HepG2 (cell line): ENCODE data around the gene C2orf42. TPM values are rescaled to one million over a fixed set of nuclear protein-coding genes. Genes with fewer than 3 reads are reported as not detected.

ENCODE experiments used
- ARHGAP35 ChIP-seq: sonication (generic); formaldehyde crosslinking; IDR thresholded peaks from 2 replicates; pipeline ENCODE4 v1.9.0; 2022; ENCODE audit warnings: mild to moderate bottlenecking, inconsistent platforms, moderate library complexity, missing genetic modification reagents, borderline replicate concordance
- CEBPB ChIP-seq: IDR thresholded peaks from 2 replicates; pipeline ENCODE4 v1.6.1; 2011; ENCODE audit warnings: low read depth, low read length, improper control_type of control experiment, borderline replicate concordance
- CREB3 ChIP-seq: sonication (generic); formaldehyde crosslinking; IDR thresholded peaks from 2 replicates; pipeline ENCODE4 v1.5.0; 2020; ENCODE audit warnings: missing genetic modification reagents
- ESRRA ChIP-seq: sonication (generic); formaldehyde crosslinking; IDR thresholded peaks from 2 replicates; pipeline ENCODE4 v1.5.1; 2020; ENCODE audit warnings: mild to moderate bottlenecking, low read depth, missing genetic modification reagents
- GZF1 ChIP-seq: sonication (generic); formaldehyde crosslinking; IDR thresholded peaks from 2 replicates; pipeline ENCODE4 v1.5.1; 2020; ENCODE audit warnings: mild to moderate bottlenecking, missing genetic modification reagents
- HNF1B ChIP-seq: sonication (generic); formaldehyde crosslinking; IDR thresholded peaks from 2 replicates; pipeline ENCODE4 v1.5.1; 2020; ENCODE audit warnings: mild to moderate bottlenecking, moderate library complexity, missing genetic modification reagents
- KAT8 ChIP-seq: IDR thresholded peaks from 2 replicates; pipeline ENCODE4 v1.6.1; 2016; ENCODE audit warnings: missing genetic modification reagents, missing compliant biosample characterization
- NR2F1 ChIP-seq, 2 experiments: fragments of 450-650 bp in 1 of 2; formaldehyde crosslinking in 1 of 2; IDR thresholded peaks; 2 replicates each; pipeline versions ENCODE4 v1.5.0 to v1.6.1; 2016 to 2020; ENCODE audit warnings: mild to moderate bottlenecking in 1 of 2, missing compliant biosample characterization in 1 of 2, missing genetic modification reagents in 1 of 2, moderate library complexity in 1 of 2
- PAWR ChIP-seq: sonication (generic); formaldehyde crosslinking; IDR thresholded peaks from 2 replicates; pipeline ENCODE4 v1.4.0; 2020; ENCODE audit warnings: missing genetic modification reagents, mild to moderate bottlenecking, borderline replicate concordance
- RXRA ChIP-seq: sonication (generic); formaldehyde crosslinking; IDR thresholded peaks from 2 replicates; pipeline ENCODE4 v1.5.1; 2020; ENCODE audit warnings: missing genetic modification reagents
- SUZ12 ChIP-seq: fragments of 150-350 bp; IDR thresholded peaks from 2 replicates; pipeline ENCODE4 v1.6.1; 2014; ENCODE audit warnings: low read depth, low read length
- ZBTB42 ChIP-seq: sonication (generic); formaldehyde crosslinking; IDR thresholded peaks from 2 replicates; pipeline ENCODE4 v1.5.0; 2020; ENCODE audit warnings: mild to moderate bottlenecking, missing genetic modification reagents
- ZNF280D ChIP-seq: sonication (generic); formaldehyde crosslinking; IDR thresholded peaks from 2 replicates; pipeline ENCODE4 v1.5.1; 2020; ENCODE audit warnings: mild to moderate bottlenecking, missing genetic modification reagents
- ZNF329 ChIP-seq: sonication (generic); formaldehyde crosslinking; IDR thresholded peaks from 2 replicates; pipeline ENCODE4 v1.9.0; 2021; ENCODE audit warnings: low read depth, mild to moderate bottlenecking, missing genetic modification reagents
- ZNF33A ChIP-seq: sonication (generic); formaldehyde crosslinking; IDR thresholded peaks from 2 replicates; pipeline ENCODE4 v1.5.1; 2020; ENCODE audit warnings: missing genetic modification reagents, mild to moderate bottlenecking, moderate library complexity, borderline replicate concordance
- ZNF343 ChIP-seq: sonication (generic); formaldehyde crosslinking; IDR thresholded peaks from 2 replicates; pipeline ENCODE4 v1.4.0; 2020; ENCODE audit warnings: mild to moderate bottlenecking, missing genetic modification reagents
- polyA plus RNA-seq, 8 experiments: library from polyadenylated mRNA; depleted of rRNA in 3 of 8; stranded (reverse) in 7 of 8; unstranded in 1 of 8; fragments of >200 nt; fragmentation: Illumina TruSeq in 4 of 8; extraction: Trizol in 4 of 8; gene quantifications; 2 replicates each; pipeline versions ENCODE4 v1.2.1 to v1.2.3, GENCODE V29; 2011 to 2016; ENCODE audit warnings: low read depth in 4 of 8, missing spikeins in 1 of 8, mixed read lengths in 1 of 8; ENCODE audit not compliant: insufficient read depth in 1 of 8
- total RNA-seq, 5 experiments: library from RNA; depleted of rRNA; stranded (reverse); fragments of >200 nt; fragmentation: Illumina TruSeq; extraction: Trizol; gene quantifications; 2 replicates each; pipeline ENCODE4 v1.2.3, GENCODE V29; 2016; ENCODE audit warnings: low read depth in 1 of 5

C2orf42 gene
- total and polyA plus RNA-seq, 2 of the 13 experiments (the other 11 are each of a cell fraction or from before 2014, with no cell fraction given), result 9.3 to 9.9 TPM

GRCh38 chr2:70141902-70142589 lies 48.8 kb downstream of the C2orf42 start (continued):
- no peak for TF ChIP-seq CEBPB
- peak; percentile 64; the same call in 1 of the 2 replicates for TF ChIP-seq HNF1B (CRISPR knock-in tag)
- TF ChIP-seq ZBTB42, result no peak; the same call in none of the 2 replicates
- TF ChIP-seq ESRRA (CRISPR knock-in tag), result no peak; the same call in 1 of the 2 replicates
- TF ChIP-seq SUZ12, result no peak
- 0 out of 2 replicates have a peak, but pooled peaks have one; percentile 54 for TF ChIP-seq PAWR (CRISPR knock-in tag)
- TF ChIP-seq ARHGAP35 (CRISPR knock-in tag), result no peak; the same call in 1 of the 2 replicates
- peak in 1 of 2 experiments; percentile 32; a peak in 2 of 4 replicates for TF ChIP-seq NR2F1 (CRISPR knock-in tag; IDR thresholded peaks at IDR 0.05)
- TF ChIP-seq ZNF280D (CRISPR knock-in tag), result no peak
- TF ChIP-seq ZNF33A, result no peak
- peak; percentile 9; the same call in 1 of the 2 replicates for TF ChIP-seq RXRA (CRISPR knock-in tag)
- TF ChIP-seq ZNF329 (CRISPR knock-in tag), result no peak; the same call in 1 of the 2 replicates
- TF ChIP-seq KAT8 (CRISPR knock-in tag), result peak; percentile 38; the same call in 1 of the 2 replicates
- TF ChIP-seq GZF1, result no peak; the same call in 1 of the 2 replicates
- peak; percentile 63; the same call in 1 of the 2 replicates for TF ChIP-seq ZNF343
- peak; percentile 81 for TF ChIP-seq CREB3 (CRISPR knock-in tag)
